T-helper 1 cell treated with Interleukin-12 subunit alpha and Interleukin-12 subunit beta and Interleukin-4 antibody, amounts not matched to agents 30 ng/mL and 1 ng/mL, for 36 hours (primary cell): Measurements from ENCODE around the gene CIT. TPM values are rescaled to one million over a fixed set of nuclear protein-coding genes. Genes with fewer than 3 reads are reported as not detected.

Source experiments
- intact Hi-C: fragments of 100-400 bp; cut with micrococcal nuclease; formaldehyde crosslinking; loops from one replicate; pipeline ENCODE4 v1.15.1; 2024
- total RNA-seq: library from RNA; stranded (reverse); gene quantifications from 2 replicates; pipeline ENCODE4 v1.2.3, GENCODE V29; 2022

Gene CIT
- total RNA-seq, 1 donor from 2014 or later, result 54.2 TPM

DNA sequence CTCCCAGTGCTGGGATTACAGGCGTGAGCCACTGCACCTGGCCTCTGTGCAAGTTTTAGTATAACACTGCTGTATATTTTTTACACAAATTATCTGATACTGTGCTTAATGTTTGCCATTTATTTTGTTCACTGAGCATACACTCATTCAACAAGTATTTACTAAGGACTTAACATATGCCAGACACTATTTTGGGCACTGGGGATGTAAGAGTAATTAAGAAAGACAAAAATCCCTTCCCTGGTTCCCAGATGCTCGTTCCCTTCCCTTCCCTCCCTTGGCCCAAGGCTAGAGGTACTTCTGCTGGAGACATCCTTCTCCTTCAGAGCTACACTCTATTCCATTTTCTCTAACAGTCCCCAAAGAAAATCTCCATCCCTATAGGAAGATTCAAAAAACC lies 12.5 kb downstream of the CIT start:
- intact Hi-C loops, result no loop called here

DNA sequence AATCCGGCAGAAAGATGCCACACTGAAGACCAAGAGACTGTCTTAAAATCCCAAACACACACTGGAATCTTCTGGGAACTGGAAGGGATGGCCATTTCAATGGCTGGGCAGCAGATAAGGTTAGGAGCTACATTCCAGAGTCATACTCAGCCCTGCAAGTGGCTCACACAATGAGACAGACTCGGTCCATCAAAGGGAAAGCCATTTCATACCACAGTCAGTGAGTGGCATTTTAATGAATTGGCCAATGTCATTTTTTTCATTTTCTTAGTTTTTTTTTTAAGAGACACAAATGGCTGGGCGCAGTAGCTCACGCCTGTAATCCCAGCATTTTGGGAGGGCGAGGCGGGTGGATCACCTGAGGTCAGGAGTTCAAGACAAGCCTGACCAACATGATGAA lies 17.9 kb downstream of the CIT start:
- intact Hi-C loops, result no loop called here

DNA sequence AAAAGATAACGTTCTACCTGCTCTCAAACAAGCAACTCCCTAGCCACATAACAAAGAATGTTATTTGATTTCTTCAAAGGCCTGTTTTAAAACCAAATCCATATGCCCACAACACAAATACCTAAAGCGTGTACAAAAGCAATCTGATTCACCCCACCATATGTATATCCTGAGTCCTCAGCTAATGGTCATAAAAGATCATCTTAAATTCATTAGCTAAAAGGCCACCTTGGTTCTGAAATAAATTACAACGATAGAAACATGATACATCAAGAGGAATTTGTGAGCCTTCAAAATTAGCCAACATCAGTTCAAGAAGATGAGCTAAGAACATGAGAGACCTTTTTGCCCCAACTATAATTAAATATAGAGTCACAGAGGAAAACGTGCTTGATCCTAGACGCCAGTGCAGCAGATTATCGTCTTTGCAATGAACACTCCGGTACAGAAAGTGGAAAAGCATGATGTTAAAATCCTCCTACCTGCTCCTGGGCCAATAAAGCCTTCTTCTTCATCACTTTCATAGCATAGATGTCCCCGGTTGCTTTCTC lies 20.0 kb downstream of the CIT start:
- intact Hi-C loops, result no loop called here

GRCh38 chr12:119850330-119850729 lies 26.8 kb downstream of the CIT start:
- intact Hi-C loops, result no loop called here

DNA sequence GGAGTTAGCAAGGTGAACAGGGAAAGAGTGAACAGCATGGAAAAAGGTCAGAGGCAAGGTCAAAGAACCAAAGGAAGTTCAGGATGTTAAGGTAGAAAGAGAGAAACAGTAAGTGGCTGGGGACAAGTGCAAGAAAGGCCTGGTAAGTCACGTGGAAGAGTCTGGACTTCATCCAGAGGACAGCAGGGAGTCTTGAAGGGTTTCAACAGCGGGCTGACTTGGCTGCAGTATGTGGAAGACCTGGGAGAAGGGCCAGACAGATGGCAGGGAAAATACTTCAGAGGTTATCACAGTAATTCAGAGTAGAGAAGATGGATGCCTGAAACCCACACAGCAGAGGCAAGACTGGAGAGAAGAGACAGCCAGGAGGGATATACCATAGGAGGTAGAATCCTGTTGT lies 34.0 kb downstream of the CIT start:
- intact Hi-C loops, result no loop called here

- intact Hi-C loops, result no loop called here
Measured at GRCh38 chr12:119842380-119842779, 34.7 kb downstream of the CIT start.

DNA sequence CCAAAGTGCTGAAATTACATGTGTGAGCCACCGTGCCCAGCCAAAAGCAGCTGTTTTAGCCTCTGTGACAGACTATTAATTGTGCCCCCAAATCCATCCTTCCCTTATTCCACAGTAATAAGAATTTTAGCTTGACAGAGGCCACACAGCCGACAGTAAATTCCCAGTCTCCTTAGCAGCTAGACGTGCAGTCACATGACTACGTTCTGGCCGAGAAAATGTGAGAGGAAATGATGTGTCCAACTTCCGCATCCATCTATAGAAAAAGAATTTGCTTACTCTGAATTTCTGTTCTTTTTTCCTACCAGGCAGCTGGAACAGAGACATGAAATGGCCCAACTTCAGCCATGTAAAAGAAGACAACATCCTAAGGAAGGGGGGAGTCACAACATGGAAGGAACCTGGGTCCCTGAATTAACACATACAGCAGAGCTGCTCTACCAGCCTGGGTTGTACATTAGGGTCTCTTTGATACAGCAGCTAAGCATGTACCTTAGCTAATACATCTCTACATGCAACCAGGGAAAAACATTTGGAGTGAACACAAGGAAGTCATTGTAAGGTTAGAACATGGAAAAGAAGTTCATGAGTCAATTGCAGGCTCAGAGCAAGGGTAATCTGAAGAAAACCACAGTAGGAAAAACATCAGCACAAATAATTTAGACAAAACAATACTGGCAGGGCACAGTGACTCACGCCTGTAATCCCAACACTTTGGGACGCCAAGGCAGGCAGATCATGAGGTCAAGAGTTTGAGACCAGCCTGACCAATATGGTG lies 35.5 kb downstream of the CIT start:
- intact Hi-C loops, result no loop called here

DNA sequence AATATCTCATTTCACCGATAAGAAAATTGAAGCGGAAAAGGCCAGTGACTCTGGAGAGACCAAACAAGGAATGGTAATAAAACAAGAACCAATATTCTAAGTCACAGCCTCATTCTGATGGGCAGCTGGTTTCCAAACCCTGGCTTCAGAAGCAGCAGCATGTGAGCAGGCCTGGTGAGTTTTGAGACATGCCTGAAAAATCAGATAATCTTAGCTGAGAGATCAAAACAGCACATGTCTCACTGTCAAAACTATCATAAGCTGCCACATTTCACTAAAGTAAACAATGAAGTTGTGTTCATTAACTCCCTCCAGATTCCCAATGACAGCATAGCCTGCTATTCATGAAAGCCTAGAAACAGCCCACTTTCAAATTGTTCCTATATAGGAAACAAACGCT lies 36.5 kb downstream of the CIT start:
- intact Hi-C loops, result no loop called here

DNA sequence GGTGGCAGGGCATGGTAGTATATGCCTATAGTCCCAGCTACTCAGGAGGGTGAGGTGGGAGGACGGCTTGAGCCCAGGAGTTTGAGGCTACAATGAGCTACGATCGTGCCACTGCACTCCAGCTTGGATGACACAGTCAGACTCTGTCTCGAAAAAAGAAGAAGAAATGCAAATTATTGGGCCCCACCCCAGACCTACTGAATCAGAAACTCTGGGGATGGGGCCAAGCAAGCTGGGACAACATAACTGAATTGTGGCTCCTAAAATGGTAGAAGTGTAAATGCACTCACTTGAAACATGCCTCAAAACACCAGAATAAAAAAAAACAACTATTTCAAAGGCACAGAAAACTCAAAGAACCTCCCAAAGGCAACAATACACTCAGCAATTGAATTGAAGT lies 37.0 kb downstream of the CIT start:
- intact Hi-C loops, result no loop called here

DNA sequence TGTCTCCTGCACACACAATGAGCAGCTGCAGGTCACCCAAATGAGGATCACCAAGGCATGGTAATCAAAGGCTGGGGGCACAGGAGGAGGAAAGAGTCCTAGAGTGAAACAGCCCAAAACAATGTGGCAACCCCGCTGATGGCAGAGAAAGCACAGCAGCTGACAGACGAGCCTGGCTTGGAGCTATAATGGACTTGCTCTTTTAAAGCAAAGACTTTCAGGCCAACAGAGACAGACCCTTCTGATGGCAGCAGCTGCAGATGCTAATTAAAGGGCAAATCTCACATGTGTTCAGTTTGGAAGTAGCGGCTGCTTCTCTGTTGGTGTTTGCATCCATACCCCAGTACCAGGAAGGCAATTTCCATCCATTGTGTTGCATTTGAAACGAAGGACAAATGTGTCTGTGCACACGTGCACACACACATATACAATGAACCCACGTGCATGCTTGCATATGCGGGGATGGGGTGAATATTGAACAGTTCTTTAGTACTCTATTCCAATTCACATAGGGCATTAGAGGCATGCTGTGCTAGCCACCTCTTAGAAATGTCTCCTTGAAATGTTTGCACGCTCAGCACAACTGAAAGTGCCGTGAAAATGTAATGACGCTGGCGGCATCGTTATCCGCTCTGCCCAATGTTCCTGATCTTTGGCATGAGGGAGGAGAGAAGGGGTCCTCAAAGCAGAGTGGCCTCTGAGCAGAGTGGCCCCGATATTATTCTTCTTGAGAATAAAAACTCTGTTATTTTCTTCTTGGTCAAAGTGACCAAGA lies 38.1 kb downstream of the CIT start:
- intact Hi-C loops, result no loop called here

DNA sequence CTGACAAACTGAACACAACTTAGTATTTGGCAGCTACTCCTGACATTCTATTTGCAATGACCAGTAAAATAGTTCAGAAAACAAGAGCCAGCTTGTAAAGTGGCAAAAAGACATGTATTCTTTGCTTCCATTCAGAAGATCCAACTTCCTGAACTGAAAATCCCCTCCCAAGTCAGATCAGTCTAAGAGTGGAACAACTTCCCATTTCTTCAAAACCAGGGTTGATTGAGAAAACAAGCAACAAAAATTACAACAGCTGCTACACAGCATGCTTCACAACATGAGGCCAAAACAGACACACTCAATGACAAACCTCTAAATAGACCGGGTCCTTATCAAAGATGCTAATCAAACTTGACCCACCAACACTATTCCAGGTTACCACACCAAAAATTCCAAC lies 40.3 kb downstream of the CIT start:
- intact Hi-C loops, result no loop called here

DNA sequence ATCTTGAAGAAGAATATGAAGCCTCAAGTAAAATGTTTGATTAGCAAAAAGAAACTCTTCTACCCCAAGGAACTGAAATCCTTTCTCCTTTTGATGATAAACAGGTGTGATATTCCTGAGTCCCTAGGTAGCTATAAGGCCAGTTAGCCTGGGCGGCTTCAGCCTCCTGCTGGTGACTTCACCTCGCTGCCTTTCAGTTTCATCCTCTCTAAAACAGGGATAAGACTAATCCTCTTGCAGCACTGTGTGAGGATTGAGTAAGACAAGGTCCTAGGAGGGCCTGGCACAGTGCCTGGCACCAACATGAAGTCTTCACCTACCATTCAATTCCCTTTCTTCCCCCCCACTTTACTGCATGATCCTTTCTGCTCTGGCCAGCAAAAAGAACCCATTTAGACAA lies 42.1 kb downstream of the CIT start:
- intact Hi-C loops, result no loop called here

DNA sequence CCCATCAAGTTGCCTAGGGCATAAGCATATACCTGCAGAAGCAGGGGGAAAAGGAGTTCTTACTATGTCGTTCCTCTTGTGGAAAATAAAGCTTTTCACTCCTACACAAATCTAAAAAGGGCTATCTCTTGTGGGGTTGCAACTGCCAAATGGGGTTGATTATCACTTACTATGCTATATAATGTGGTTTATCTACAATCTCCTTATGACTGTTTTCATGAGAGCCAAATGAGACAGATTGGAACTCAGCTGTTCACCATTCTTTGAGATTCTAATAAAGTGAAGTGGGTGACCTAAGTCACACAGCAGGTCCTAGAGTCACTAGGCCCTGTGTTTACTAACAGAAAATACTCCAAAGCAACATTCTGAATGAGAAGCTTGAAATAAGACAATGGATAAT lies 47.7 kb downstream of the CIT start:
- intact Hi-C loops, result no loop called here

- intact Hi-C loops, result no loop called here
Measured at GRCh38 chr12:119828300-119828699, 48.8 kb downstream of the CIT start.

GRCh38 chr12:119827760-119828159 lies 49.4 kb downstream of the CIT start:
- intact Hi-C loops, result no loop called here

GRCh38 chr12:119826661-119827445 lies 50.3 kb downstream of the CIT start:
- intact Hi-C loops, result no loop called here

- intact Hi-C loops, result no loop called here
Measured at GRCh38 chr12:119825262-119825661, 51.9 kb downstream of the CIT start.

DNA sequence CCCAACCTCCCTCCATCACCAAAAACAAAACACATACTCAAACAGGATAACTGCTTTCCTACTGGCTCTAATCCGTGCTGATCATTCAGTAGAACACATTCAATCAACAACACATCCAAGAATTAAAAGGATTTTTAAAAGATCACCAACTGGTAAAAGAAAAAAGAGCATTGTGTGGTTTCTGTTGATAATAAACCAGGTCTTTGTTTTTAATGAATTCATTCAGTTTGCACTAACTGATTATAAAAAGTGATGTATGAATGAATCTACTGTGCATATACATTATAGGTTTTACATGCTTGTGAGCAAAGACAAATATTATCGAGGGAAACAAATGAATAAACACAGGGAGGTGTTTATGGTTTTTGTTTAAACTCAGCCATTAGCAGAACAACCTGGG lies 55.1 kb downstream of the CIT start:
- intact Hi-C loops, result no loop called here

GRCh38 chr12:119819322-119819721 lies 57.8 kb downstream of the CIT start:
- intact Hi-C loops, result no loop called here

GRCh38 chr12:119817546-119818343 lies 59.4 kb downstream of the CIT start:
- intact Hi-C loops, result no loop called here

DNA sequence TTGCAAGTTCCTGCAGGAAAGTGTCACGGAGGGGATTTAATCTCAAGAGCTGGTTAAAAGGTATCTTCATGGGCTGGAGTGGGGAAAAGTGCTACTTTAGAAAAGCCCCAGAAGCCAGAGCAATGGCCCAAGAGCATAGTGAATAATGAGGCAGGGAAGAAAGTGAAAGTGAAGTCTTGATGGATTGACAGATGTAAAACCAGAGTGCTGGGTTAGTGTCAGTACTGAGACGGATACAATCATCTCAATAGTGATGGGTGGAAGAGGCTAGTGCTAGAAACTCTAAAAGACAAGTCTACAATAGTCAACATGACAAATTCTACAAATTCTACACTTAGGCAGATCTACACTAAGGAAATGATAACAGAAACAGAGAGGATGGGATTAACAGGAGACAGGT lies 68.1 kb downstream of the CIT start:
- intact Hi-C loops, result no loop called here
